GM06990 (cell line): ENCODE results near the gene PEA15.

Experiments
- DNase-seq: peaks from one replicate; pipeline ENCODE4 v3.0.0-alpha.2; 2011; ENCODE audit not compliant: insufficient read length; ENCODE audit errors: extremely low read depth
- H3K27me3 ChIP-seq: replicated peaks from 2 replicates; pipeline ENCODE4 v1.6.0; 2011; ENCODE audit warnings: low read length; ENCODE audit not compliant: control insufficient read depth, insufficient read depth
- H3K36me3 ChIP-seq: 2 replicates; pipeline ENCODE4 v1.5.1; 2011; ENCODE audit warnings: low read length; ENCODE audit not compliant: control insufficient read depth, insufficient read depth
- H3K4me3 ChIP-seq: replicated peaks from 2 replicates; pipeline ENCODE4 v1.5.1; 2011; ENCODE audit warnings: low read depth, mild to moderate bottlenecking, control low read depth, low read length
- CTCF ChIP-seq: IDR thresholded peaks from 2 replicates; pipeline ENCODE4 v1.5.1; 2011; ENCODE audit warnings: low read length, control low read depth, mild to moderate bottlenecking, inconsistent platforms; ENCODE audit not compliant: insufficient read depth, poor library complexity, severe bottlenecking

The PEA15 gene

GRCh38 chr1:160206421-160207117 lies 1.4 kb downstream of the PEA15 start:
- H3K4me3 ChIP-seq = peak overlapping the region; percentile 99
- peaks cover 28% of the 10 kb centered on the region for H3K36me3 ChIP-seq
- no peak for TF ChIP-seq CTCF
- no peak for DNase-seq
- no peaks in the 10 kb centered on the region for H3K27me3 ChIP-seq

- peak overlapping the region; percentile 99 for H3K4me3 ChIP-seq
These were observed 2.0 kb downstream of the PEA15 start for GRCh38 chr1:160207118-160207650.

GRCh38 chr1:160207771-160208556 lies 2.8 kb downstream of the PEA15 start:
- no peak for TF ChIP-seq CTCF
- Histone ChIP-seq H3K27me3 (no peaks in the 10 kb centered on the region), H3K36me3 (peaks cover 37% of the 10 kb centered on the region), H3K4me3 (no peak overlapping the region)
- DNase-seq = no peak

More at GRCh38 chr1:160207118-160207650, 2.0 kb downstream of the PEA15 start:
- TF ChIP-seq CTCF = no peak
- DNase-seq = no peak
- Histone ChIP-seq H3K36me3 (peaks cover 30% of the 10 kb centered on the region), H3K27me3 (no peaks in the 10 kb centered on the region)

- TF ChIP-seq CTCF = no peak
- peaks cover 43% of the 10 kb centered on the region for H3K36me3 ChIP-seq
- H3K4me3 ChIP-seq = no peak overlapping the region
- no peaks in the 10 kb centered on the region for H3K27me3 ChIP-seq
- DNase-seq = no peak
These were observed 3.6 kb downstream of the PEA15 start for GRCh38 chr1:160208557-160209320.

- no peak overlapping the region for H3K4me3 ChIP-seq
- H3K27me3 ChIP-seq = no peaks in the 10 kb centered on the region
- H3K36me3 ChIP-seq = peaks cover 46% of the 10 kb centered on the region
- TF ChIP-seq CTCF = no peak
- DNase-seq = no peak
These were observed 4.3 kb downstream of the PEA15 start for GRCh38 chr1:160209321-160210046.
